ENCODE measurements around the gene EIF4G3. TPM values are rescaled to one million over a fixed set of nuclear protein-coding genes. Genes with fewer than 3 reads are reported as not detected.

EIF4G3 gene
- total and polyA plus RNA-seq, 10 of the 15 experiments (the other 5 are each of a cell fraction or from before 2014, with no cell fraction given) = 7.4 to 45.1 (median 29.1) TPM

DNA sequence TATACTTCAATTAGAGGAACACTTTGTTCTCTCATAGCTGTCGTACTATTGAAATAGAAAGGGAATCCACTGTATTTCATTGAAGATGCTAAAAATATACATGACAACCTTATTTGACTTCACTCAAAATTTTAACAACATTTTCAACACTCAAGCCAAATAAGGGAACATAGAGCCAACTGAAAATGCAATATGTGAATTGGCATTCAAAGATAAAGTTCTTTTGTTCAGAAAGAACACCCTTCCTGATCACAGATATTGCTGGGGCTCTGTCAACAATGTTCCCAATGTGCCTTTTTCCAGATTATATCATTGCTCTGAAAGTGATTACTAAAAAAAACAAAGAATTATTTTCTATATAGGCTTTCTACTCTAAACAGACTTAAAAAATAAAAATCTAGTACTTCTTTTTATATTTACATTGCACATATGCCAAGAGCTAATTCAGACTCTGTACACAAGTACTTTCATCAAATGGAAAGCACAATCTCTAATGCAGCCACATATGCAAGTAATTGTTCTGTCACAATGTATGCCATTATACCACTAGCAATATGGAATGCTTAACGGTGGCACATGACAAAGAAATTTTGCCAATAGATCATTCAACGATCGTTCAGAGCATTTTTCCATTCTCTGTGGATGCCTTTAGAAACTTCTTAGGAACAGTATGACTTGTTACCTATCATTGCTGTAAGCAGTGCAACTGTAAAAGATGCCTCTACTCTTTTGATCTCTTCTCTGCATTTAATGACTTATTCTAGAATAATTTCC is 171.0 kb downstream of the EIF4G3 start:
- no peaks in the 10 kb centered on the region for H3K4me1 ChIP-seq (ENCODE audit: control insufficient read depth, insufficient read depth, low read length)
- FAIRE-seq (no peak), DNase-seq (ENCODE audit: low read depth, low spot score) (no peak), ATAC-seq (no peak)
- H4K20me1 ChIP-seq (ENCODE audit: control insufficient read depth, insufficient read depth) = no peaks in the 10 kb centered on the region
- H3K36me3 ChIP-seq (ENCODE audit: control insufficient read depth in 2 of 2, insufficient read depth in 2 of 2, low read length in 1 of 2) = no peaks in the 10 kb centered on the region; a peak in 1 of 4 replicates
- TF ChIP-seq, protein P1, sequence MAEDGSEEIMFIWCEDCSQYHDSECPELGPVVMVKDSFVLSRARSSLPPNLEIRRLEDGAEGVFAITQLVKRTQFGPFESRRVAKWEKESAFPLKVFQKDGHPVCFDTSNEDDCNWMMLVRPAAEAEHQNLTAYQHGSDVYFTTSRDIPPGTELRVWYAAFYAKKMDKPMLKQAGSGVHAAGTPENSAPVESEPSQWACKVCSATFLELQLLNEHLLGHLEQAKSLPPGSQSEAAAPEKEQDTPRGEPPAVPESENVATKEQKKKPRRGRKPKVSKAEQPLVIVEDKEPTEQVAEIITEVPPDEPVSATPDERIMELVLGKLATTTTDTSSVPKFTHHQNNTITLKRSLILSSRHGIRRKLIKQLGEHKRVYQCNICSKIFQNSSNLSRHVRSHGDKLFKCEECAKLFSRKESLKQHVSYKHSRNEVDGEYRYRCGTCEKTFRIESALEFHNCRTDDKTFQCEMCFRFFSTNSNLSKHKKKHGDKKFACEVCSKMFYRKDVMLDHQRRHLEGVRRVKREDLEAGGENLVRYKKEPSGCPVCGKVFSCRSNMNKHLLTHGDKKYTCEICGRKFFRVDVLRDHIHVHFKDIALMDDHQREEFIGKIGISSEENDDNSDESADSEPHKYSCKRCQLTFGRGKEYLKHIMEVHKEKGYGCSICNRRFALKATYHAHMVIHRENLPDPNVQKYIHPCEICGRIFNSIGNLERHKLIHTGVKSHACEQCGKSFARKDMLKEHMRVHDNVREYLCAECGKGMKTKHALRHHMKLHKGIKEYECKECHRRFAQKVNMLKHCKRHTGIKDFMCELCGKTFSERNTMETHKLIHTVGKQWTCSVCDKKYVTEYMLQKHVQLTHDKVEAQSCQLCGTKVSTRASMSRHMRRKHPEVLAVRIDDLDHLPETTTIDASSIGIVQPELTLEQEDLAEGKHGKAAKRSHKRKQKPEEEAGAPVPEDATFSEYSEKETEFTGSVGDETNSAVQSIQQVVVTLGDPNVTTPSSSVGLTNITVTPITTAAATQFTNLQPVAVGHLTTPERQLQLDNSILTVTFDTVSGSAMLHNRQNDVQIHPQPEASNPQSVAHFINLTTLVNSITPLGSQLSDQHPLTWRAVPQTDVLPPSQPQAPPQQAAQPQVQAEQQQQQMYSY (CRISPR knock-in tag; IDR thresholded peaks at IDR 0.05) = no peak
- TF ChIP-seq CHD2 (IDR thresholded peaks at IDR 0.05; ENCODE audit: borderline replicate concordance, low read depth, low read length) = no peak
- TF ChIP-seq, protein P2, sequence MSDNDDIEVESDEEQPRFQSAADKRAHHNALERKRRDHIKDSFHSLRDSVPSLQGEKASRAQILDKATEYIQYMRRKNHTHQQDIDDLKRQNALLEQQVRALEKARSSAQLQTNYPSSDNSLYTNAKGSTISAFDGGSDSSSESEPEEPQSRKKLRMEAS (IDR thresholded peaks at IDR 0.05; ENCODE audit: low read depth, low read length) = no peak
- TF ChIP-seq, protein P3, sequence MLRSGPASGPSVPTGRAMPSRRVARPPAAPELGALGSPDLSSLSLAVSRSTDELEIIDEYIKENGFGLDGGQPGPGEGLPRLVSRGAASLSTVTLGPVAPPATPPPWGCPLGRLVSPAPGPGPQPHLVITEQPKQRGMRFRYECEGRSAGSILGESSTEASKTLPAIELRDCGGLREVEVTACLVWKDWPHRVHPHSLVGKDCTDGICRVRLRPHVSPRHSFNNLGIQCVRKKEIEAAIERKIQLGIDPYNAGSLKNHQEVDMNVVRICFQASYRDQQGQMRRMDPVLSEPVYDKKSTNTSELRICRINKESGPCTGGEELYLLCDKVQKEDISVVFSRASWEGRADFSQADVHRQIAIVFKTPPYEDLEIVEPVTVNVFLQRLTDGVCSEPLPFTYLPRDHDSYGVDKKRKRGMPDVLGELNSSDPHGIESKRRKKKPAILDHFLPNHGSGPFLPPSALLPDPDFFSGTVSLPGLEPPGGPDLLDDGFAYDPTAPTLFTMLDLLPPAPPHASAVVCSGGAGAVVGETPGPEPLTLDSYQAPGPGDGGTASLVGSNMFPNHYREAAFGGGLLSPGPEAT (IDR thresholded peaks at IDR 0.05; ENCODE audit: low read depth) = no peak
- TF ChIP-seq, protein P4, sequence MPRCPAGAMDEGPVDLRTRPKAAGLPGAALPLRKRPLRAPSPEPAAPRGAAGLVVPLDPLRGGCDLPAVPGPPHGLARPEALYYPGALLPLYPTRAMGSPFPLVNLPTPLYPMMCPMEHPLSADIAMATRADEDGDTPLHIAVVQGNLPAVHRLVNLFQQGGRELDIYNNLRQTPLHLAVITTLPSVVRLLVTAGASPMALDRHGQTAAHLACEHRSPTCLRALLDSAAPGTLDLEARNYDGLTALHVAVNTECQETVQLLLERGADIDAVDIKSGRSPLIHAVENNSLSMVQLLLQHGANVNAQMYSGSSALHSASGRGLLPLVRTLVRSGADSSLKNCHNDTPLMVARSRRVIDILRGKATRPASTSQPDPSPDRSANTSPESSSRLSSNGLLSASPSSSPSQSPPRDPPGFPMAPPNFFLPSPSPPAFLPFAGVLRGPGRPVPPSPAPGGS (IDR thresholded peaks at IDR 0.05; ENCODE audit: borderline replicate concordance, insufficient read depth, low read depth, low read length, poor library complexity, severe bottlenecking) = no peak
- no TSS peak for BruUV-seq (replicated peaks)
- H3K27ac ChIP-seq (ENCODE audit: control insufficient read depth, insufficient read depth) = no peak overlapping the region
- 98% methylated on average over 4 of the region's 4 CpGs for WGBS (ENCODE audit: insufficient coverage, insufficient replicate concordance, low lambda C conversion rate, missing lambda C conversion rate)
- H3K9ac ChIP-seq (ENCODE audit: control insufficient read depth, insufficient read depth, low read length) = no peak overlapping the region
- H3K9me3 ChIP-seq (replicated peaks; ENCODE audit: control insufficient read depth, insufficient read depth, low read length) = no peaks in the 10 kb centered on the region
- POLR2A ChIA-PET = no interaction called here
- CTCF ChIA-PET = no interaction called here
- no peak overlapping the region for H3K4me2 ChIP-seq (ENCODE audit: control insufficient read depth, insufficient read depth)
- SMC1A ChIA-PET (ENCODE audit: uncharacterized antibody, unreplicated experiment) = interaction anchor here (0.8 kb wide), 1 partner anchor 190 kb away, joined by 3 read pairs; no protein-coding TSS in a partner anchor
- H3K79me2 ChIP-seq (ENCODE audit: control insufficient read depth, insufficient read depth, low read length) = no peaks in the 10 kb centered on the region; the same call in none of the 2 replicates
- in situ Hi-C loops (cut with MboI) (no loop called here), intact Hi-C loops (cut with micrococcal nuclease; ENCODE audit: unreplicated experiment) (no loop called here)
- no peak overlapping the region for H2AFZ ChIP-seq (ENCODE audit: control insufficient read depth, low read depth, low read length)
- H3K4me3 ChIP-seq = no peak overlapping the region
- RAD21 ChIA-PET (ENCODE audit: unreplicated experiment) = no interaction called here
- no peaks in the 10 kb centered on the region for H3K27me3 ChIP-seq (replicated peaks in 1 of 2; ENCODE audit: control insufficient read depth in 2 of 2, insufficient read depth in 2 of 2, low read length in 1 of 2)

Measured in GM12878 (cell line).